Small intestine (tissue), 7 donors: ENCODE data around the gene PDE7B. TPM values are rescaled to one million over a fixed set of nuclear protein-coding genes. Genes with fewer than 3 reads are reported as not detected.

Experiments
- DNase-seq, 2 donors: peaks; one replicate each; pipeline versions ENCODE4 v3.0.0 to v3.0.0-alpha.2; 2013
- FAIRE-seq: peaks from 2 replicates; lab custom pipeline; 2012; peaks lifted over from hg19 to GRCh38; lab: Jason Lieb, UNC
- H3K27ac ChIP-seq, 3 donors: one replicate each; pipeline ENCODE4 v1.5.1; 2013; ENCODE audit warnings: low read length in 2 of 3, mild to moderate bottlenecking in 2 of 3, control low read depth in 1 of 3, inconsistent platforms in 1 of 3, low read depth in 1 of 3, moderate library complexity in 1 of 3
- H3K27me3 ChIP-seq, 3 donors: one replicate each; pipeline ENCODE4 v1.6.1; 2013; ENCODE audit warnings: low read length in 3 of 3, inconsistent platforms in 1 of 3; ENCODE audit not compliant: control insufficient read depth in 3 of 3, insufficient read depth in 3 of 3
- H3K36me3 ChIP-seq, 3 donors: one replicate each; pipeline ENCODE4 v1.6.1; 2013; ENCODE audit warnings: low read length in 3 of 3, inconsistent platforms in 1 of 3, low read depth in 1 of 3, mild to moderate bottlenecking in 1 of 3, moderate library complexity in 1 of 3; ENCODE audit not compliant: control insufficient read depth in 3 of 3, insufficient read depth in 2 of 3
- H3K4me1 ChIP-seq, 3 donors: one replicate each; pipeline ENCODE4 v1.6.1; 2013; ENCODE audit warnings: low read length in 2 of 3, inconsistent platforms in 1 of 3, low read depth in 1 of 3, mild to moderate bottlenecking in 1 of 3, moderate library complexity in 1 of 3; ENCODE audit not compliant: control insufficient read depth in 3 of 3, insufficient read depth in 2 of 3
- H3K4me3 ChIP-seq, 3 donors: one replicate each; pipeline ENCODE4 v1.5.1; 2013; ENCODE audit warnings: low read length in 3 of 3, control low read depth in 1 of 3, inconsistent platforms in 1 of 3, low read depth in 1 of 3, mild to moderate bottlenecking in 1 of 3, moderate library complexity in 1 of 3
- H3K9me3 ChIP-seq, 2 donors: one replicate each; pipeline ENCODE4 v1.6.1; 2013; ENCODE audit warnings: low read depth in 1 of 2, low read length in 1 of 2; ENCODE audit not compliant: control insufficient read depth in 2 of 2, insufficient read depth in 1 of 2
- WGBS, 3 donors: extraction: QIAGEN DNeasy Blood & Tissue Kit; methylation state at CpG; one replicate each; pipeline ENCODE4 v1.1.7; 2013; 5-methylcytosine and 5-hydroxymethylcytosine counted together
- polyA plus RNA-seq, 4 donors: library from polyadenylated mRNA; stranded (reverse) in 3 of 4; unstranded in 1 of 4; fragments of 200-250 nt in 3 of 4; fragments of 120-200 nt in 1 of 4; gene quantifications; one replicate each; pipeline versions ENCODE4 v1.2.1 to v1.2.3, GENCODE V29; 2013
- donor health status: healthy with polysubstance abuse.
- donor health status: control.
- donor health status: control.
- donor health status: Bipolar disorder and iron deficiency.
- donor health status: healthy.

Gene PDE7B
- polyA plus RNA-seq, 4 donors = 0.22 to 1.4 (median 0.82) TPM

DNA sequence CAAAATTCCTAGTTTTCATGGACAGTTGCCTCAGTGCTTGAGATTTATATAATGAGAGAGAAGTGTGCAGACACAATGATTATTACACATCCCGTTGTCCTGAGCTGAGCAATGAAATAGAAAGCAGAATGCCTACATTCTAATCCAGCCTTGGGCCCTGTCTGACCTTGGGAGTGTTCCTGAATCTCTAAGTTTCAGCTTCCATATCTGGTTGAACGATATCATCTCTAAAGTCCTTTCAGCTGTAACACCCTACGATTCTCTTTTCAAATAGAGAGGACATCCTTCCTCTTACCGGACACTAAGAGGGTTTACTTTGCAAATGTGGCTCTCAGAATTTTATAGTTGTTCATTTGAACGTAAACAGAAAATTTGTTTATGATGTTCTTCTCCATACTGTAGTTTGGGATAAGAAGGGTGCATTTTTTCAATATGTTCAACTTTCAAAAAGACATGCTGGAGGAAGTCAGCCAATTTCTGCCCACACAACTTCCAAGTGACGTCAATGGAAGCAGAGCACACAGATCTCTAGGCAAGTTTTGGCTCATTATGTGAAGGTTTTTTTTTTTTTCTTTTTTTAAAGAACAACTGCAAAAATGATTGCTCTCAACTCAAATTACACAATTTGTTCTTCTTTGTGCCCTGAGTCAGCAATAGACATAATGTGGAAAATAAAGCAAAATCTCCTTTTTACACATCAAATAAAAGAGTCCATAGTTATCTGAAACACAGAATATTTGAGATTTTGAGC lies 50.4 kb downstream of the PDE7B start:
- DNase-seq (peak; percentile 13 to 14), FAIRE-seq (no peak)
- WGBS, 3 donors = 33 to 55% (median 48%) methylated on average over 6 of the region's 6 CpGs
- H3K9me3 ChIP-seq = no peaks in the 10 kb centered on the region
- H3K4me3 ChIP-seq = no peak overlapping the region
- H3K27me3 ChIP-seq = no peaks in the 10 kb centered on the region
- peak overlapping the region in 1 of 3 donors; percentile 78 for H3K27ac ChIP-seq
- H3K36me3 ChIP-seq = no peaks in the 10 kb centered on the region
- H3K4me1 ChIP-seq = peaks cover 8 to 11% (median 10%) of the 10 kb centered on the region in 3 donors

DNA sequence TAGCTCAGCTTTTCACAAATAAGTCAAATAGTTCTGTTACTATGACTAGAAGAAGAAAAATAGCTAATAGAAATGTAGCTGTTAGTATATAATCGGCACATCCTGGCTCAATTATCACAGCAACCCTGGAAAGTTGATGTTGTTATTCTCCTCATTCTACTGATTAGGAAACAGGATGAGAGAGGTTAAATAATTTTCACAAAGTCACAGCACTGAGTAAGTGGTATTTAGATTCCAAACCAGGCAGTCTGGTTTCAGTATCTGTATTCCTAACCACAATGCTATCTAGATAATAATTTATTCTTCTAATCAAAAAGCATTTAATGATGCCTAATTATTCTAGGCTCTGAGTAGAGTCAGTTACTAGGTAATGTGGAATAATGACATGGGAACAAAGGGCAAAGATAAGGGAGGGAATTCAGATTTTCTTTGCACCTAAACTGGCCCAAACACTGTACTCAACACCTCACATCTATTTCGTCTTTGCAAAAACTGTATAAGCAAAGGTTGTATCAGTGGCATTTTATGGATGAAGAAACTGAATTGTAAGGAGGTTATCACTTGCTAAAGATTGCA lies 51.3 kb downstream of the PDE7B start:
- H3K27ac ChIP-seq = peak overlapping the region in 1 of 3 donors; percentile 12
- H3K27me3 ChIP-seq = no peaks in the 10 kb centered on the region
- 7 to 44% (median 30%) methylated on average over 2 of the region's 2 CpGs for WGBS, 3 donors
- H3K4me3 ChIP-seq = no peak overlapping the region
- peak; percentile 36 for FAIRE-seq
- peaks cover 10 to 11% (median 10%) of the 10 kb centered on the region in 3 donors for H3K4me1 ChIP-seq
- peak; percentile 24 to 82 for DNase-seq
- no peaks in the 10 kb centered on the region for H3K36me3 ChIP-seq
- H3K9me3 ChIP-seq = no peaks in the 10 kb centered on the region

DNA sequence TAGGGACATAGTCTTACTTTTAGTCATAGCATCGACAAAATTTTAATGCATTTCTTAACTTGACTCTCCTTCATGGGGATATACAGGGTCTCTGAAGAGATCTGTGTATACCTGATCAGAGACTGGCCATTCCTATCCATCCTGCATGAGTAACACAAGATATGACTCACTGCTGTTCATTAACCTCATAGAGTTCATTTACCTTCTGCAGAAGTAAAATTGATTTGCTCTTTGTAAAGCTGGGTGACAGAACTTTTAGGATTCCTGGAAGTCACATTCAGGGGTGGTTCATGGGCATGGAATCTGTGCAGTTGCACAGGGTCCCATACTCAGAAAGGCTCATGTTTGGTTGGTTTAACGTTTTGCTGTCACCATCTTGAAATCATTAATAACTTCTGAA lies 53.2 kb downstream of the PDE7B start:
- H3K4me1 ChIP-seq = peaks cover 10 to 12% (median 11%) of the 10 kb centered on the region in 3 donors
- no peaks in the 10 kb centered on the region for H3K27me3 ChIP-seq
- peak in 1 of 2 donors; percentile 63 for DNase-seq
- no peak overlapping the region for H3K4me3 ChIP-seq
- no peak overlapping the region for H3K27ac ChIP-seq
- no peak for FAIRE-seq
- H3K36me3 ChIP-seq = no peaks in the 10 kb centered on the region
- peaks cover 0 to 2% of the 10 kb centered on the region in 2 donors for H3K9me3 ChIP-seq
- WGBS, 3 donors = 60 to 80% (median 69%) methylated on average over 2 of the region's 2 CpGs

DNA sequence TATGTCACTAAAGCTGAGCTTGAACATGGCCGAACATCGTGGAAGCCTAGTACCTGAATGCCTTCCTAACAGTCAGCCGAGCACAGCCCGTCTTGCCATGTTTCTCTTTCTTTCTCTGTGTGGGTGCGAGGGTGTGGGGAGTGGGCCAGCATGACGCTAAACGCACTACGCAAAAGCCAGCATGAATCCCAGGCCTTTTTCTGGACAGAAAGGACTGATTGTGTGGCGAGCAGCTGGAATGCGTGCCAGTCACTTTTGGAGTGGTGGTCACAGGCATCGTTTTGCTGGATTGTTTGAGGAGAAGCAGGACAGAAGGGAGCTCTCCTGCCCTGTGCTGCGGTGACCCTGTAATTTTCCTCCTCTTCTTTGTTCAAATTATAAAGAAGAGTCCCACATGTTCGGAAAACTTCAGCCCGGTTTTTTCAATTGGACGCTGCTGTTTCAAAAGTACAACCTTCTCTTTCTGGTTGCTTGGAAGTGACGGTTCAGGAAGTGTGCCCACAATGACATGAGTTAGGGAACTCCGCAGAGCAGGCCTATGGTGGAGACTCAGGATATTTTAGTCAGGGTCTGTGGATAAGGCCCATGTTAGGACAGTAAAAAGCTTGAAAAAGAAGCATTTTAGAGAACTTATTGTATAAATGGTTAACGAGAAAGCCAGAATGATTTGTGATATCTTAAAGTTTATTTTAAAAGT lies 54.3 kb downstream of the PDE7B start:
- H3K27ac ChIP-seq = no peak overlapping the region
- no peak overlapping the region for H3K4me3 ChIP-seq
- WGBS, 3 donors = 90 to 97% (median 96%) methylated on average over 18 of the region's 18 CpGs
- H3K9me3 ChIP-seq = peaks cover 0 to 2% of the 10 kb centered on the region in 2 donors
- DNase-seq (no peak), FAIRE-seq (no peak)
- H3K4me1 ChIP-seq = peaks cover 10 to 12% (median 11%) of the 10 kb centered on the region in 3 donors
- no peaks in the 10 kb centered on the region for H3K27me3 ChIP-seq
- no peaks in the 10 kb centered on the region for H3K36me3 ChIP-seq

DNA sequence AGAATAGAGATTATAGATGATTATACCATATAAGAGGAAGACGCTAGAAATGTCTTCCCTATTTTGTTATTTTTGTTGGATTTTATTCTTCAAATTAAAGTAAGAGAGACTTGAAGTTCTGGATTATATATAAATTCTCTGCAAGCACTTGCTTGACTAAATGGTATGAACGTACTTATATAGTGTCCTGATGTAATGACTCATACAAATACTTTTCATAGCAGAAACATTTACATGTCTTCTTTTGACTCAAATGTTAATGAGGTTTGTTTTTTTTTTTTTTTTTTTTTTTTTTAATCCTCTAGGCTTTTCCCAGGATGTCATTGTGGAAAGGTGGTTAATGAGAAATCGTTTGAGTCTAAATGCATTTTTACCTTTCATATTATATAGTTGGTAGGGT lies 55.0 kb downstream of the PDE7B start:
- H3K4me1 ChIP-seq = peaks cover 8 to 10% (median 9%) of the 10 kb centered on the region in 3 donors
- H3K36me3 ChIP-seq = no peaks in the 10 kb centered on the region
- no peak for DNase-seq
- no peak for FAIRE-seq
- 76 to 86% (median 80%) methylated on average over 3 of the region's 3 CpGs for WGBS, 3 donors
- no peaks in the 10 kb centered on the region for H3K27me3 ChIP-seq
- H3K27ac ChIP-seq = no peak overlapping the region
- peaks cover 0 to 2% of the 10 kb centered on the region in 2 donors for H3K9me3 ChIP-seq
- H3K4me3 ChIP-seq = no peak overlapping the region

DNA sequence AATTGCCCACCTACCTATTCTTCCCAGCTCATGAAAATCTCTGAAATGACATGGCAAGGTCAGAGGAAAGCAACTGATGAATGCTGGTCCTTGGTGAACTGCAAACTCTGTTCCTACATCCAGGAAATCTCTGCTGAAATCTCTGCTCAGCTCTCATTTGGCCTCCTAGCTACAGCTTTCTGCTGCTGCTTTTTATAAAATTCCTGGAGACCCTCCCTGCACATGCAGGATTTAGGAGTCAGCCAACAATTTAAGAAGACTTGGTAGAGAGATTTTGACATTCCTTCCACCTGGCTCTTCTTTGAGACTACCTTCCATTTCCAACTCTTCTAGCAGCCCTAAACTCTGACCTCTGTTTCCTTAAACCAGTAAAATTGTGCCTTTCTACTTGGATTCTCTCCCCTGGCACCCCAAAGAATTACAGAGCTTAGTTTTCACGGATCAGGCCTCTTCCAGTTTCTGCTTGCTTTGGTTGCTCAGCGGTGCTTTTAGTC lies 55.5 kb downstream of the PDE7B start:
- no peak overlapping the region for H3K4me3 ChIP-seq
- no peaks in the 10 kb centered on the region for H3K27me3 ChIP-seq
- peaks cover 8 to 10% (median 8%) of the 10 kb centered on the region in 3 donors for H3K4me1 ChIP-seq
- no peak for DNase-seq
- FAIRE-seq = no peak
- H3K27ac ChIP-seq = no peak overlapping the region
- 14 to 57% (median 25%) methylated on average over 2 of the region's 2 CpGs for whole genome bisulfite sequencing, 3 donors
- H3K36me3 ChIP-seq = no peaks in the 10 kb centered on the region
- peaks cover 0 to 2% of the 10 kb centered on the region in 2 donors for H3K9me3 ChIP-seq

DNA sequence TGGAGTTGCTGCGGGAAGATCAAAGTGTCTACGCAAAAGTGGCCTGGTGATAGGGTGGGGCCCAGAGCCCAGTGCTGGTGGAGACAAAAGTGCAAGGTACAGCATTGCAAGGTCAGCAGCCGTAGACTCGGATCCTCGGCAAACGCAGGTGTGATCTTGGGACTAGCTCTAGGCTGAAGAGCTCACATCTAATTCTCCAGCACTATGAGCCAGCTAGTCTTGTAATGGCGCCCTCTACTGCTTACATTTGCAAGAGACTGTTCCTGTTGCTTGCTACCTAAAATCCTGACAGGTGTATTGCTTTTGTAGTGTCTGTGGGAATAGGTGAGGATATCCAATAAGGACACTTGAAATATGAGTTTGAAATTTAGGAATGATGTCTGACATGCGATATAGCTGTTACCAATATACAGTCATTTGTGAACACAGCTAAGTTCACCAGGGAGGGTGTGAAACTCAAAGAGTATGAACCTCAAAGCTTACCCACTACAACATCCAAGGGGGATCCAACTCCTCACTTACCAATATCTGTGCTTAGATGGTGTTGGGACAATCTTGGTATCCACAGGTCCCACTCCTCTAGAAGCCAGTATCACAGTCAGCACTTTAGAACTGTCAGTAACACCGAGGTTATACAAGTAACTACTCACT lies 58.4 kb downstream of the PDE7B start:
- Histone ChIP-seq H3K36me3 (no peaks in the 10 kb centered on the region), H3K27ac (no peak overlapping the region), H3K9me3 (peaks cover 0 to 2% of the 10 kb centered on the region in 2 donors), H3K27me3 (no peaks in the 10 kb centered on the region), H3K4me1 (peaks cover 0 to 4% (median 0%) of the 10 kb centered on the region in 3 donors), H3K4me3 (no peak overlapping the region)
- DNase-seq (peak; percentile 79 to 95), FAIRE-seq (no peak)
- 29 to 53% (median 37%) methylated on average over 9 of the region's 9 CpGs for WGBS, 3 donors
